ENCODE results near the gene UBE2O. TPM values are rescaled to one million over a fixed set of nuclear protein-coding genes. Genes with fewer than 3 reads are reported as not detected.
"Not testable (repeated sequence)": the region's sequence is repeated elsewhere in the genome, so short reads cannot be mapped to it uniquely, and the experiment has no call there.

The UBE2O gene
- total RNA-seq, 1 experiment from 2014 or later: 22.9 TPM

DNA sequence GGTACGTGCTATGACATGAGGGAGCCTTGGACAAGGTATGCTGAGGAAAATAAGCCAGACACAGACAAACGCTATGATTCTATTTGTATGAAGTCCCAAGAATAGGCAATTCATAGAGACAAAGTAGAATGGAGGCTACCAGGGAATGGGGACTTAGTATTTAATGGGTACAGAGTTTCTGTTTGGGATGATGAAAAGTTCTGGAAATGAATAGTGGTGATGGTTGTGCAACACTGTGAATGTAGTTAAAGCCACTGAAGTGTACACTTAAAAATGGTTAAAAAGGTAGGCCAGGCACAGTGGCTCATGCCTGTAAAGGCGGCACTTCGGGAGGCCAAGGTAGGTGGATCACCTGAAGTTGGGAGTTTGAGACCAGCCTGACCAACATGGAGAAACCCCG lies 102.5 kb downstream of the UBE2O start:
- in situ Hi-C loops (cut with HindIII; ENCODE audit: low pct_unique_long_range_greater_than_20kb, low sequenced_read_pairs): no loop called here
- no peak for DNase-seq (ENCODE audit: low read depth)

DNA sequence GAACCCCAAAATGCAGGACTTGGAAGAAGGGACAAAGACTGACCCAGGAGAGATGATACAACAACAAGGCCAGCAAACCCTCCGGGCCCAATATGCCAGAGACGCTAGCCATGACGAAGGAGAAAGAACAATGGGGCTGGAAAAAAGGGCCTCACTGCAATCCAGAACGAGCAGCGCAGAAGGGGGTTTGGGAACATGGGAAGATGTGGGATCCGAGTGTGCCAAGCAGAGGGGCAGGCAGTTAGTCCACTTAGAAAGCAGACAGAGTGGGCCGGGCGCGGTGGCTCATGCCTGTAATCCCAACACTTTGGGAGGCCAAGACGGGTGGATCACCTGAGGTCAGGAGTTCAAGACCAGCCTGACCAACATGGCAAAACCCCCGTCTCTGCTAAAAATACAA lies 106.0 kb downstream of the UBE2O start:
- in situ Hi-C loops (cut with HindIII; ENCODE audit: low pct_unique_long_range_greater_than_20kb, low sequenced_read_pairs); DNase-seq (ENCODE audit: low read depth): not testable (repeated sequence)

DNA sequence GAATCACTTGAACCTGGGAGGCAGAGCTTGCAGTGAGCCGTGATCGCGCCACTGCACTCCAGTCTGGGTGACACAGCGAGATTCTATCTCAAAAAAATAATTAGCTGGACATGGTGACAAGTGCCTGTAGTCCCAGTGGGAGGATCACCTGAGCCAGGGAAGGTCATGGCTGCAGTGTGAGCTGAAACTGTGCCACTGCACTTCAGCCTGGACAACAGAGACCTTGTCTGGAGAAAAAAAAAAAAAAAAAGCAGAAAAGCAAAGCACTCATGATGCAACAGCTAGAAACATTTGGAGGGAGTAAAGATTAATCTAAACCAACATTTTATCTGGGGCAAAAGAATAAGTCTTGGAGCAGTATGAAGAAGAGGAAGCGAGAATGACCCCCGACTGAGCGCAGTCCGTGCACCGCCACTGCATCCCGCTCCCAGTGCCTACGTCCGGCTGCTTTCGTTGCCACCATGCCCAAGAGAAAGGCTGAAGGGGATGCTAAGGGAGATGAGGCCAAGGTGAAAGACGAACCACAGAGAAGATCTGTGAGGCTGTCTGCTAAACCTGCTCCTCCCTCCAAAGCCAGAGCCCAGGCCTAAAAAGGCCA lies 107.5 kb downstream of the UBE2O start:
- in situ Hi-C loops (cut with HindIII; ENCODE audit: low pct_unique_long_range_greater_than_20kb, low sequenced_read_pairs): no loop called here
- no peak for DNase-seq (ENCODE audit: low read depth)

DNA sequence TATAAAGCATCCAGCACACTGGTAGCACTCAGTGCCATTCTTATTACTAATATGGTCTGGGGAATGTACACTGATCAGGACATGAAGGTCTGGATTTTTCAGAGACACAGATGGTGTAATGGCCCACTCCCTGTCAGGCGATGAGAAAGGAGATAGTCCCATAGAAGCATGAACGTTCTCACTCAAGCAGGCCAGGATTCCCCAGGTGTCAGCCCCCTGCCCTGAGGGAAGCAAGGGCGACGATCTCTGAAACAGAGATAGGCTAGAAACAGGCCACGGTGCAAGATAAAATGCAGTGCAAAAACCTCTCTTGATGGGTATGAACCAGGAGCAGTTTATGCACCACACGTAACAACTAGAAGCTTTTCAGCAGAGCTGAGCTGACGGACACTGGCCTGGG lies 109.8 kb downstream of the UBE2O start:
- in situ Hi-C loops (cut with HindIII; ENCODE audit: low pct_unique_long_range_greater_than_20kb, low sequenced_read_pairs): no loop called here
- DNase-seq (ENCODE audit: low read depth): no peak

DNA sequence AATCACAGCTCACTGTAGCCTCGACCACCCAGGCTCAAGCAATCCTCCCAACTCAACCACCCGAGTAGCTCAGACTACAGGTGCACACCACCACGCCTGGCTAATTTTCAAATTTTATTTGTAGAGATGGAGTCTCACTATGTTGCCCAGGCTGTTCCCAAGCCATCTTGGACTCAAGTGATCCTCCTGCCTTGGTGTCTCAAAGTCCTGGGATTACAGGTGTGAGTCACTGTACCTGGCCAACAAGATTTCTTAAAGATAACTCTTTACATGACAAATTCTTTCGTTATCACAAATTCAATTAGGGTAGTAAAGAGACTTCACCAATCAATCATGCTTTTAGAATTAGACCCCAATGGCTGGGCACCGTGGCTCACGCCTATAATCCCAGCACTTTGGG lies 111.7 kb downstream of the UBE2O start:
- DNase-seq (ENCODE audit: low read depth): no peak
- in situ Hi-C loops (cut with HindIII; ENCODE audit: low pct_unique_long_range_greater_than_20kb, low sequenced_read_pairs): no loop called here

Other genes starting within 250 kb of the UBE2O start
- gene RNF157, start 212.7 kb downstream of the UBE2O start, total RNA-seq (2014; rRNA removed; shearing (Covaris generic); ENCODE audit: low replicate concordance): 12.9 and 18.2 TPM in 2 replicates
- gene UBALD2, start 187.8 kb downstream of the UBE2O start, total RNA-seq (2014; rRNA removed; shearing (Covaris generic); ENCODE audit: low replicate concordance): 4.8 and 6.5 TPM in 2 replicates
- gene QRICH2, start 144.9 kb downstream of the UBE2O start, total RNA-seq (2014; rRNA removed; shearing (Covaris generic); ENCODE audit: low replicate concordance): 1.4 and 3.6 TPM in 2 replicates
- gene PRPSAP1, start 99.2 kb downstream of the UBE2O start, total RNA-seq (2014; rRNA removed; shearing (Covaris generic); ENCODE audit: low replicate concordance): 49.0 and 68.5 TPM in 2 replicates
- 18.5 and 33.9 TPM in 2 replicates for gene SPHK1, start 68.5 kb downstream of the UBE2O start, total RNA-seq (2014; rRNA removed; shearing (Covaris generic); ENCODE audit: low replicate concordance)
- not detected in 2 replicates for gene AANAT, start 14.5 kb upstream of the UBE2O start, total RNA-seq (2014; rRNA removed; shearing (Covaris generic); ENCODE audit: low replicate concordance)
- gene RHBDF2, start 48.3 kb upstream of the UBE2O start, total RNA-seq (2014; rRNA removed; shearing (Covaris generic); ENCODE audit: low replicate concordance): 17.5 and 33.6 TPM in 2 replicates
- gene CYGB, start 84.6 kb upstream of the UBE2O start, total RNA-seq (2014; rRNA removed; shearing (Covaris generic); ENCODE audit: low replicate concordance): 0.52 and 1.6 TPM in 2 replicates
- not detected in 2 replicates for gene PRCD, start 86.9 kb upstream of the UBE2O start, total RNA-seq (2014; rRNA removed; shearing (Covaris generic); ENCODE audit: low replicate concordance)
- gene ST6GALNAC2, start 132.7 kb upstream of the UBE2O start, total RNA-seq (2014; rRNA removed; shearing (Covaris generic); ENCODE audit: low replicate concordance): 2.8 and 5.3 TPM in 2 replicates
- gene ST6GALNAC1, start 190.6 kb upstream of the UBE2O start, total RNA-seq (2014; rRNA removed; shearing (Covaris generic); ENCODE audit: low replicate concordance): not detected in 2 replicates

Data from Caki2 (cell line).